Panc1 (cell line): ENCODE results near the gene APBB2. TPM values are rescaled to one million over a fixed set of nuclear protein-coding genes. Genes with fewer than 3 reads are reported as not detected.

Source experiments
- ATAC-seq: fragments of 200-7000 bp; cut with Tn5 transposase; 2 replicates; pipeline ENCODE4 v1.9.1; 2020; ENCODE audit warnings: mild to moderate bottlenecking, moderate library complexity
- BruUV-seq: library from RNA; stranded (reverse); fragments of 400-500 nt; replicated peaks from 2 replicates; lab custom pipeline; 2021; lab: Mats Ljungman, UMichigan
- CTCF ChIA-PET: fragments of 300-600 bp; sonication (Branson Sonifier 250); formaldehyde crosslinking; loops from one replicate; lab custom pipeline; 2022; ENCODE audit warnings: antibody characterized with exemption; lab: Charles Lee
- POLR2A ChIA-PET: fragments of 300-600 bp; sonication (Branson Sonifier 250); formaldehyde crosslinking; loops from one replicate; lab custom pipeline; 2022; ENCODE audit warnings: antibody characterized with exemption; lab: Charles Lee
- DNase-seq: peaks from one replicate; pipeline ENCODE4 v3.0.0-alpha.2; 2010; ENCODE audit warnings: low read depth, low spot score
- H3K27ac ChIP-seq: 2 replicates; pipeline ENCODE4 v1.5.1; 2011; ENCODE audit warnings: mild to moderate bottlenecking, low read length, inconsistent platforms
- H3K27me3 ChIP-seq: fragments of 200-500 bp; sonication (Bioruptor generic); 2 replicates; pipeline ENCODE4 v1.6.0; 2014; ENCODE audit warnings: low read length, inconsistent platforms; ENCODE audit not compliant: control insufficient read depth, insufficient read depth
- H3K36me3 ChIP-seq: fragments of 200-500 bp; sonication (Bioruptor generic); 2 replicates; pipeline ENCODE4 v1.5.1; 2014; ENCODE audit warnings: inconsistent platforms, mild to moderate bottlenecking, low read length, moderate library complexity; ENCODE audit not compliant: control insufficient read depth, insufficient read depth
- H3K4me1 ChIP-seq: 2 replicates; pipeline ENCODE4 v1.5.1; 2011; ENCODE audit warnings: inconsistent platforms, mild to moderate bottlenecking, low read length, moderate library complexity; ENCODE audit not compliant: control insufficient read depth, insufficient read depth
- H3K4me3 ChIP-seq, 2 experiments: 2 replicates each; pipeline ENCODE4 v1.5.1; 2011 to 2012; ENCODE audit warnings: low read depth in 2 of 2, low read length in 2 of 2, mild to moderate bottlenecking in 2 of 2, inconsistent platforms in 1 of 2, moderate library complexity in 1 of 2
- H3K9me3 ChIP-seq: fragments of 200-500 bp; sonication (Bioruptor generic); 2 replicates; pipeline ENCODE4 v1.5.1; 2014; ENCODE audit warnings: low read depth, mild to moderate bottlenecking, inconsistent platforms, low read length, moderate library complexity; ENCODE audit not compliant: control insufficient read depth, insufficient read depth
- CTCF ChIP-seq: fragments of 450-650 bp; IDR thresholded peaks from 2 replicates; pipeline ENCODE4 v1.5.1; 2017; ENCODE audit warnings: mild to moderate bottlenecking
- POLR2AphosphoS5 ChIP-seq: IDR thresholded peaks from 2 replicates; pipeline ENCODE4 v1.6.1; 2012; ENCODE audit warnings: mild to moderate bottlenecking, low read depth, low read length, moderate library complexity
- REST ChIP-seq, 2 experiments: IDR thresholded peaks; 2 replicates each; pipeline ENCODE4 v1.6.1; 2011 to 2012; ENCODE audit warnings: low read depth in 2 of 2, control low read depth in 1 of 2, low read length in 1 of 2, mild to moderate bottlenecking in 1 of 2, moderate library complexity in 1 of 2; ENCODE audit not compliant: insufficient read depth in 1 of 2
- SIN3A ChIP-seq: IDR thresholded peaks from 2 replicates; pipeline ENCODE4 v1.6.1; 2012; ENCODE audit warnings: low read depth, mild to moderate bottlenecking, low read length, moderate library complexity, borderline replicate concordance; ENCODE audit not compliant: insufficient read depth
- TCF7L2 ChIP-seq: IDR thresholded peaks from 2 replicates; pipeline ENCODE4 v1.6.1; 2011; ENCODE audit warnings: mild to moderate bottlenecking, low read depth, low read length, inconsistent platforms
- in situ Hi-C: cut with HindIII; loops from 2 replicates; pipeline ENCODE4 v1.10.0; 2016; ENCODE audit warnings: low sequenced_read_pairs, low pct_unique_long_range_greater_than_20kb
- intact Hi-C: fragments of 100-400 bp; cut with micrococcal nuclease; formaldehyde crosslinking; loops from one replicate; pipeline ENCODE4 v1.10.0; 2022; ENCODE audit not compliant: unreplicated experiment
- total RNA-seq: library from RNA; stranded (reverse); gene quantifications from one replicate; pipeline ENCODE4 v1.2.1, GENCODE V29; 2021; ENCODE audit not compliant: unreplicated experiment

APBB2 gene
- total RNA-seq, 1 experiment from 2014 or later: 27.1 TPM

DNA sequence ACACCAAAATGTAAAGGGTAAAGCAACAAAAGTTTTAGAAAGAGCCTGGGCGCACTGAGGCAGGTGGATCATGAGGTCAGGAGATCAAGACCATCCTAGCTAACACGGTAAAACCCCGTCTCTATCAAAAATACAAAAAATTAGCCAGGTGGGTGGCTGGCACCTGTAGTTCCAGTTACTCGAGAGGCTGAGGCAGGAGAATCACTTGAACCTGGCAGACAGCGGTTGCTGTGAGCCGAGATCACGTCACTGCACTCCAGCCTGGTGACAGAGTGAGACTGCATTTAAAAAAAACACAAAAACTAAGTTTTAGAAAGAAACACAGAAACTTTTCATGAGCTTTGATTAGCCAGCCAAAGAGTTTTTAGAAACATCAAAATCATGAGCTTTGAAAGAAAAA, 76.5 kb downstream of the APBB2 start:
- ATAC-seq: no peak
- H3K27me3 ChIP-seq: no peaks in the 10 kb centered on the region
- in situ Hi-C loops: no loop called here
- no peak overlapping the region for H3K4me3 ChIP-seq
- H3K36me3 ChIP-seq: no peaks in the 10 kb centered on the region
- H3K4me1 ChIP-seq: peaks cover 11% of the 10 kb centered on the region
- ChIA-PET CTCF (no interaction called here), POLR2A (no interaction called here)
- no peak for DNase-seq
- BruUV-seq: no TSS peak
- no peak for TF ChIP-seq POLR2AphosphoS5
- no peak overlapping the region for H3K27ac ChIP-seq
- intact Hi-C loops: no loop called here
- no peaks in the 10 kb centered on the region for H3K9me3 ChIP-seq

- DNase-seq (no peak), ATAC-seq (no peak)
- in situ Hi-C loops: no loop called here
- Histone ChIP-seq H3K27ac (no peak overlapping the region), H3K9me3 (no peaks in the 10 kb centered on the region), H3K36me3 (no peaks in the 10 kb centered on the region), H3K27me3 (no peaks in the 10 kb centered on the region), H3K4me3 (no peak overlapping the region), H3K4me1 (peaks cover 15% of the 10 kb centered on the region; the same call in 1 of the 2 replicates)
- TF ChIP-seq REST (IDR thresholded peaks at IDR 0.05; ENCODE audit: insufficient read depth in 1 of 2, low read depth in 2 of 2, low read length in 1 of 2) (no peak), CTCF (no peak), TCF7L2 (no peak), SIN3A (no peak), POLR2AphosphoS5 (no peak)
- BruUV-seq: no TSS peak
- CTCF ChIA-PET: no interaction called here
- POLR2A ChIA-PET: no interaction called here
- intact Hi-C loops: no loop called here
Observed at GRCh38 chr4:41136456-41136855, 77.9 kb downstream of the APBB2 start.

- Histone ChIP-seq H3K4me1 (peaks cover 15% of the 10 kb centered on the region; the same call in 1 of the 2 replicates), H3K36me3 (no peaks in the 10 kb centered on the region), H3K4me3 (no peak overlapping the region), H3K27me3 (no peaks in the 10 kb centered on the region), H3K27ac (no peak overlapping the region), H3K9me3 (no peaks in the 10 kb centered on the region)
- no peak for ATAC-seq
- in situ Hi-C loops (no loop called here), intact Hi-C loops (no loop called here)
- DNase-seq: no peak
- BruUV-seq: no TSS peak
- TF ChIP-seq TCF7L2: no peak
- no peak for TF ChIP-seq POLR2AphosphoS5
- TF ChIP-seq CTCF: no peak
- no peak for TF ChIP-seq REST (IDR thresholded peaks at IDR 0.05; ENCODE audit: insufficient read depth in 1 of 2, low read depth in 2 of 2, low read length in 1 of 2)
- TF ChIP-seq SIN3A: no peak
- ChIA-PET CTCF (no interaction called here), POLR2A (no interaction called here)
Observed at GRCh38 chr4:41135801-41136200, 78.5 kb downstream of the APBB2 start.
